HG03558 (cell line): ENCODE data around the gene DTX3.

ENCODE experiments used
- ATAC-seq: cut with Tn5 transposase; IDR thresholded peaks from one replicate; pipeline ENCODE4 v1.9.1; 2021; ENCODE audit warnings: moderate number of reproducible peaks; ENCODE audit not compliant: unreplicated experiment; ENCODE audit errors: extremely low read depth

DTX3 gene

GRCh38 chr12:57605811-57606311, 1.2 kb downstream of the DTX3 start:
- ATAC-seq, result no peak

- ATAC-seq, result no peak
Observed at GRCh38 chr12:57606399-57606798, 1.8 kb downstream of the DTX3 start.

- ATAC-seq, result no peak
Observed at GRCh38 chr12:57606821-57607220, 2.2 kb downstream of the DTX3 start.

- no peak for ATAC-seq
Observed at GRCh38 chr12:57607958-57608663, 3.5 kb downstream of the DTX3 start.

GRCh38 chr12:57609101-57609780, 4.6 kb downstream of the DTX3 start:
- no peak for ATAC-seq

- no peak for ATAC-seq
Observed at GRCh38 chr12:57609781-57610553, 5.3 kb downstream of the DTX3 start.

GRCh38 chr12:57610554-57611107, 6.0 kb downstream of the DTX3 start:
- no peak for ATAC-seq

GRCh38 chr12:57611108-57611826, 6.6 kb downstream of the DTX3 start, which contains the start of gene ARHGEF25:
Gene ARHGEF25 (plus strand): TSS chr12:57611435. CDS start chr12:57611895, 460 bp downstream.
- no peak for ATAC-seq

- ATAC-seq, result no peak
Observed at GRCh38 chr12:57611827-57612710, 7.4 kb downstream of the DTX3 start.

GRCh38 chr12:57612711-57613426, 8.2 kb downstream of the DTX3 start:
- no peak for ATAC-seq

GRCh38 chr12:57613427-57614109, 8.9 kb downstream of the DTX3 start:
- ATAC-seq, result no peak

GRCh38 chr12:57614178-57614947, 9.7 kb downstream of the DTX3 start:
- ATAC-seq, result no peak

- no peak for ATAC-seq
Observed at GRCh38 chr12:57614948-57615500, 10.4 kb downstream of the DTX3 start.

- no peak for ATAC-seq
Observed at GRCh38 chr12:57615637-57616036, 11.0 kb downstream of the DTX3 start.

- ATAC-seq, result no peak
Observed at GRCh38 chr12:57616383-57617101, 11.9 kb downstream of the DTX3 start.

GRCh38 chr12:57617942-57618341, 13.3 kb downstream of the DTX3 start:
- no peak for ATAC-seq
